SK-N-SH (cell line): ENCODE measurements around the gene KLK2. TPM values are rescaled to one million over a fixed set of nuclear protein-coding genes. Genes with fewer than 3 reads are reported as not detected.
"Not testable (repeated sequence)": the region's sequence is repeated elsewhere in the genome, so short reads cannot be mapped to it uniquely, and the experiment has no call there.

Experiments used
- CTCF ChIA-PET: fragments of 300-600, 350-600 bp; formaldehyde crosslinking; extraction: SDS; loops from one replicate; lab custom pipeline; 2021; lab: Yijun Ruan, JAX
- POLR2A ChIA-PET: fragments of 350-600 bp; sonication (Branson Sonifier 250); formaldehyde crosslinking; extraction: SDS; loops from one replicate; lab custom pipeline; 2020; ENCODE audit warnings: antibody characterized with exemption, inconsistent platforms; lab: Yijun Ruan, JAX
- DNase-seq: peaks from one replicate; pipeline ENCODE4 v3.0.0; 2012
- H2AFZ ChIP-seq: fragments of 200-600 bp; sonication (generic); 2 replicates; pipeline ENCODE4 v1.8.1; 2016; ENCODE audit warnings: antibody characterized with exemption, mild to moderate bottlenecking, low read depth
- H3F3A ChIP-seq: fragments of 200-600 bp; sonication (generic); replicated peaks from 2 replicates; pipeline ENCODE3; 2016; ENCODE audit warnings: antibody characterized with exemption, mild to moderate bottlenecking; ENCODE audit not compliant: insufficient read depth
- H3K27ac ChIP-seq, 2 experiments: fragments of 200-500 bp in 1 of 2; fragments of 200-600 bp in 1 of 2; sonication (Bioruptor generic) in 1 of 2; sonication (generic), shearing (Covaris generic) in 1 of 2; 2 replicates each; pipeline versions ENCODE4 v1.5.1 to v1.6.1; 2014 to 2016; ENCODE audit warnings: low read depth in 2 of 2, inconsistent platforms in 1 of 2, low read length in 1 of 2, mild to moderate bottlenecking in 1 of 2, mixed read lengths in 1 of 2
- H3K27me3 ChIP-seq: fragments of 200-600 bp; sonication (generic), shearing (Covaris generic); 2 replicates; pipeline ENCODE4 v1.6.1; 2016; ENCODE audit warnings: mixed run types; ENCODE audit not compliant: insufficient read depth
- H3K36me3 ChIP-seq, 2 experiments: fragments of 200-500 bp in 1 of 2; fragments of 200-600 bp in 1 of 2; sonication (Bioruptor generic) in 1 of 2; sonication (generic) in 1 of 2; replicated peaks in 1 of 2; 2 replicates each; pipeline versions ENCODE3 to v1.5.1; 2014 to 2016; ENCODE audit warnings: low read length in 1 of 2, mild to moderate bottlenecking in 1 of 2; ENCODE audit not compliant: insufficient read depth in 2 of 2, control insufficient read depth in 1 of 2
- H3K4me1 ChIP-seq, 2 experiments: fragments of 200-500 bp in 1 of 2; fragments of 200-600 bp in 1 of 2; sonication (Bioruptor generic) in 1 of 2; sonication (generic), shearing (Covaris generic) in 1 of 2; 2 replicates each; pipeline versions ENCODE4 v1.5.1 to v1.6.1; 2014 to 2016; ENCODE audit warnings: low read depth in 1 of 2, low read length in 1 of 2, mixed run types in 1 of 2; ENCODE audit not compliant: insufficient read depth in 2 of 2, control insufficient read depth in 1 of 2
- H3K4me2 ChIP-seq: fragments of 200-600 bp; sonication (generic), shearing (Covaris generic); 2 replicates; pipeline ENCODE4 v1.6.1; 2017; ENCODE audit warnings: mixed run types
- H3K4me3 ChIP-seq, 2 experiments: fragments of 200-500 bp in 1 of 2; fragments of 200-600 bp in 1 of 2; sonication (Bioruptor generic) in 1 of 2; sonication (generic), shearing (Covaris generic) in 1 of 2; 2 replicates each; pipeline versions ENCODE4 v1.5.1 to v1.8.1; 2014 to 2016; ENCODE audit warnings: low read depth in 2 of 2, inconsistent platforms in 1 of 2, low read length in 1 of 2, mild to moderate bottlenecking in 1 of 2, mixed read lengths in 1 of 2, moderate library complexity in 1 of 2
- H3K79me2 ChIP-seq: fragments of 200-600 bp; sonication (generic); 2 replicates; pipeline ENCODE4 v1.8.1; 2017; ENCODE audit warnings: mild to moderate bottlenecking; ENCODE audit not compliant: insufficient read depth
- H3K9ac ChIP-seq: fragments of 200-600 bp; sonication (generic); 2 replicates; pipeline ENCODE4 v1.6.1; 2017; ENCODE audit warnings: mixed run types
- H3K9me2 ChIP-seq: fragments of 200-600 bp; sonication (generic); 2 replicates; pipeline ENCODE4 v1.6.1; 2017; ENCODE audit warnings: mixed run types
- H3K9me3 ChIP-seq: fragments of 200-600 bp; sonication (generic); 2 replicates; pipeline ENCODE4 v1.6.1; 2017; ENCODE audit warnings: mixed run types, mild to moderate bottlenecking, moderate library complexity
- H4K20me1 ChIP-seq: fragments of 200-600 bp; sonication (generic); 2 replicates; pipeline ENCODE4 v1.6.1; 2017; ENCODE audit warnings: mild to moderate bottlenecking, mixed run types; ENCODE audit not compliant: insufficient read depth
- EP300 ChIP-seq, 2 experiments: IDR thresholded peaks; 2 replicates each; pipeline versions ENCODE4 v1.4.0 to v1.6.1; 2012; ENCODE audit warnings: borderline replicate concordance in 1 of 2, low read depth in 1 of 2, low read length in 1 of 2
- FOXM1 ChIP-seq: IDR thresholded peaks from 2 replicates; pipeline ENCODE4 v1.4.0; 2012; ENCODE audit warnings: low read depth, mild to moderate bottlenecking
- GATA2 ChIP-seq: sonication (generic); formaldehyde crosslinking; IDR thresholded peaks from 2 replicates; pipeline ENCODE4 v1.5.0; 2020; ENCODE audit warnings: mild to moderate bottlenecking, missing genetic modification reagents
- PBX3 ChIP-seq: IDR thresholded peaks from 2 replicates; pipeline ENCODE4; 2012
- RCOR1 ChIP-seq: fragments of 150-350 bp; IDR thresholded peaks from 2 replicates; pipeline ENCODE4 v1.6.1; 2017; ENCODE audit warnings: antibody characterized with exemption, low read length
- TAF1 ChIP-seq: IDR thresholded peaks from 2 replicates; pipeline ENCODE4 v1.6.1; 2012; ENCODE audit warnings: low read depth, mild to moderate bottlenecking, low read length, moderate library complexity, borderline replicate concordance
- TCF12 ChIP-seq: IDR thresholded peaks from 2 replicates; pipeline ENCODE4 v1.4.0; 2012
- WGBS: methylation state at CpG from one replicate; pipeline ENCODE4 v1.1.6; 2017; ENCODE audit warnings: low lambda C conversion rate; 5-methylcytosine and 5-hydroxymethylcytosine counted together
- polyA plus RNA-seq, 3 experiments: library from polyadenylated mRNA; depleted of rRNA; stranded (reverse); fragments of >200 nt; gene quantifications; 2 replicates each; pipeline ENCODE4 v1.2.3, GENCODE V29; 2012

The KLK2 gene
- polyA plus RNA-seq, 1 of the 3 experiments (the other 2 are of a cell fraction): 0.15 TPM

- POLR2A ChIA-PET: interaction anchor here (0.7 kb wide), 1 partner anchor 14 kb away, joined by 3 read pairs; no protein-coding TSS in a partner anchor
These were observed 22.9 kb downstream of the KLK2 start for GRCh38 chr19:50896089-50896590.

GRCh38 chr19:50896591-50897190 lies 23.5 kb downstream of the KLK2 start:
- CTCF ChIA-PET: no interaction called here
- TF ChIP-seq TCF12 (no peak), RCOR1 (no peak)
- TF ChIP-seq, all 33 proteins: peak for 0
- Histone ChIP-seq H3K4me2 (no peak overlapping the region), H3K27ac (no peak overlapping the region), H4K20me1 (no peaks in the 10 kb centered on the region), H2AFZ (no peak overlapping the region), H3K36me3 (no peaks in the 10 kb centered on the region), H3K4me3 (no peak overlapping the region), H3K9ac (no peak overlapping the region), H3F3A (no peaks in the 10 kb centered on the region), H3K9me3 (no peaks in the 10 kb centered on the region), H3K4me1 (no peaks in the 10 kb centered on the region), H3K27me3 (no peaks in the 10 kb centered on the region; the same call in 1 of the 2 replicates), H3K9me2 (no peaks in the 10 kb centered on the region), H3K79me2 (no peaks in the 10 kb centered on the region)
- no peak for DNase-seq
- 14% methylated on average over 5 of the region's 6 CpGs for WGBS
- POLR2A ChIA-PET: interaction anchor here (0.7 kb wide), 1 partner anchor 14 kb away, joined by 3 read pairs; no protein-coding TSS in a partner anchor

More at GRCh38 chr19:50896089-50896590, 22.9 kb downstream of the KLK2 start:
- H3K4me2 ChIP-seq, H4K20me1 ChIP-seq, H3K27ac ChIP-seq, H3K36me3 ChIP-seq, H3K4me1 ChIP-seq, CTCF ChIA-PET, H3K9ac ChIP-seq, H3K9me2 ChIP-seq, DNase-seq, H3K79me2 ChIP-seq, H3K4me3 ChIP-seq, H2AFZ ChIP-seq, H3K27me3 ChIP-seq, H3K9me3 ChIP-seq, H3F3A ChIP-seq: not testable (repeated sequence)
- 12% methylated on average over 9 of the region's 9 CpGs for WGBS

- H3K9me2 ChIP-seq: no peaks in the 10 kb centered on the region
- POLR2A ChIA-PET: no interaction called here
- no peaks in the 10 kb centered on the region for H3K4me1 ChIP-seq
- no peak for DNase-seq
- no peaks in the 10 kb centered on the region for H3F3A ChIP-seq
- H3K27me3 ChIP-seq: no peaks in the 10 kb centered on the region; the same call in 1 of the 2 replicates
- no peak overlapping the region for H2AFZ ChIP-seq
- no peak overlapping the region for H3K4me3 ChIP-seq
- H3K79me2 ChIP-seq: no peaks in the 10 kb centered on the region
- H3K36me3 ChIP-seq: no peaks in the 10 kb centered on the region
- no peak for TF ChIP-seq EP300 (IDR thresholded peaks at IDR 0.05; ENCODE audit: borderline replicate concordance in 1 of 2, low read depth in 1 of 2, low read length in 1 of 2)
- no peak for TF ChIP-seq GATA2 (CRISPR knock-in tag)
- no peak for TF ChIP-seq PBX3
- no peak for TF ChIP-seq TAF1
- no peak for TF ChIP-seq FOXM1
- TF ChIP-seq, all 33 proteins: peak for 0
- no peak overlapping the region for H3K27ac ChIP-seq
- no peak overlapping the region for H3K9ac ChIP-seq
- no peaks in the 10 kb centered on the region for H3K9me3 ChIP-seq
- H4K20me1 ChIP-seq: no peaks in the 10 kb centered on the region
- 8% methylated on average over 3 of the region's 3 CpGs for WGBS
- H3K4me2 ChIP-seq: no peak overlapping the region
- CTCF ChIA-PET: interaction anchor here (0.9 kb wide), 1 partner anchor 9 kb away, joined by 3 read pairs; no protein-coding TSS in a partner anchor
These were observed 24.0 kb downstream of the KLK2 start for GRCh38 chr19:50897191-50897607.
